GM19351 (cell line): ENCODE measurements around the gene CHTF18.

Experiments
- ATAC-seq: cut with Tn5 transposase; IDR thresholded peaks from one replicate; pipeline ENCODE4 v1.9.1; 2021; ENCODE audit warnings: mild to moderate bottlenecking, moderate library complexity; ENCODE audit not compliant: unreplicated experiment

Gene CHTF18

GRCh38 chr16:760065-760464 is 28.4 kb upstream of the CHTF18 start:
- ATAC-seq = no peak

GRCh38 chr16:760545-761343 is 27.7 kb upstream of the CHTF18 start, which contains the start of gene MSLN:
TSS of gene MSLN (plus strand) at chr16:760734. CDS start at chr16:762681, 1,947 bp downstream.
- no peak for ATAC-seq

GRCh38 chr16:761625-762513 is 26.6 kb upstream of the CHTF18 start:
- no peak for ATAC-seq

- no peak for ATAC-seq
Observed at GRCh38 chr16:762595-763268, 25.7 kb upstream of the CHTF18 start.

GRCh38 chr16:763369-764183 is 24.8 kb upstream of the CHTF18 start:
- ATAC-seq = no peak

GRCh38 chr16:764184-764750 is 24.2 kb upstream of the CHTF18 start:
- no peak for ATAC-seq

- no peak for ATAC-seq
Observed at GRCh38 chr16:764848-765487, 23.5 kb upstream of the CHTF18 start.

GRCh38 chr16:765488-765865 is 22.9 kb upstream of the CHTF18 start:
- ATAC-seq = no peak

GRCh38 chr16:766008-766819 is 22.2 kb upstream of the CHTF18 start:
- ATAC-seq = no peak

GRCh38 chr16:766820-767640 is 21.4 kb upstream of the CHTF18 start:
- no peak for ATAC-seq

- ATAC-seq = no peak
Observed at GRCh38 chr16:767743-768235, 20.6 kb upstream of the CHTF18 start.

GRCh38 chr16:768428-768827 is 20.0 kb upstream of the CHTF18 start:
- ATAC-seq = no peak

- no peak for ATAC-seq
Observed at GRCh38 chr16:769184-769784, 19.1 kb upstream of the CHTF18 start.

GRCh38 chr16:769934-770333 is 18.5 kb upstream of the CHTF18 start:
- no peak for ATAC-seq

- ATAC-seq = no peak
Observed at GRCh38 chr16:770411-770810, 18.0 kb upstream of the CHTF18 start.

GRCh38 chr16:772959-773358 is 15.5 kb upstream of the CHTF18 start:
- no peak for ATAC-seq
